ENCODE results near the gene KCNN2. TPM values are rescaled to one million over a fixed set of nuclear protein-coding genes. Genes with fewer than 3 reads are reported as not detected.

The KCNN2 gene
- total and polyA plus RNA-seq, 10 of the 15 experiments (the other 5 are each of a cell fraction or from before 2014, with no cell fraction given): 0.21 to 3.6 (median 0.79) TPM

GRCh38 chr5:114412510-114413171 is 50.8 kb downstream of the KCNN2 start (continued):
- TF ChIP-seq ZNF592 (IDR thresholded peaks at IDR 0.05) (no peak), MXI1 (IDR thresholded peaks at IDR 0.05; ENCODE audit: low read depth, low read length) (no peak), MEF2B (IDR thresholded peaks at IDR 0.05; ENCODE audit: partially characterized antibody, poor library complexity, severe bottlenecking) (no peak), KLF5 (IDR thresholded peaks at IDR 0.05; ENCODE audit: partially characterized antibody) (no peak), PKNOX1 (IDR thresholded peaks at IDR 0.05) (peak; percentile 54; the same call in 1 of the 2 replicates)
